ENCODE measurements around the gene LIG4. TPM values are rescaled to one million over a fixed set of nuclear protein-coding genes. Genes with fewer than 3 reads are reported as not detected.

LIG4 gene
- total and polyA plus RNA-seq, 7 donors, result 5.4 to 11.5 (median 8.3) TPM

DNA sequence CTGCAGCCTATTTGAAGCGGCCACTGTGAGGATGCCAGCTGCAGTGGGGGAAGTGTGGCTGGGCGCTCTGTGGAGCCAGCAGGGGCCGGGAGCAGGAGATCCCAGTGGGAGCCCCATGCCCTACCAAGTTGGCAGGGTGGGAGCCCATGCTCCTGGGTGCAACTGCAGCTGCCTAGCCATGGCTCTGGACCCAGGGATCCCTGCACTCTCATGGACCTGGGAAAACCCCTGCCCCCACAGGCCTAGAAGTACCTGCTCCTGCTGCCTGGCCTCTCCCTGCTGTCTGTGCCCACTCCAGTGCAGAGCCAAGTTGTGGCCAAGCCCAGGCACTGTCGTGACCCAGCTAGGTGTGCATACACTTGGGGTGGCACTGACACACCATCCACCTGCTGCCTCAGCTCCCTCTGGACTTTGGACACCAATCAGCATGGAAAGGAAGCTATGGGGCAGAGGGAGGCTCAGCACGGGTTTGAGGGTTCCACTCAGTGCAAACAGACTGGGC lies 20.9 kb downstream of the LIG4 start:
- no peaks in the 10 kb centered on the region for H3K9me3 ChIP-seq
- no peaks in the 10 kb centered on the region for H3K27me3 ChIP-seq
- intact Hi-C loops (cut with DNase I), result no loop called here
- DNase-seq, result no peak
- H3K27ac ChIP-seq, result no peak overlapping the region
- TF ChIP-seq EP300 (IDR thresholded peaks at IDR 0.05) (no peak), CTCF (IDR thresholded peaks at IDR 0.05) (no peak), POLR2AphosphoS5 (IDR thresholded peaks at IDR 0.05) (no peak), POLR2A (IDR thresholded peaks at IDR 0.05) (no peak)
- WGBS, 2 donors, result 83 to 88% methylated on average over 5 of the region's 5 CpGs
- H3K36me3 ChIP-seq, result no peaks in the 10 kb centered on the region
- no peaks in the 10 kb centered on the region for H3K4me1 ChIP-seq
- H3K4me3 ChIP-seq, result no peak overlapping the region

GRCh38 chr13:108193806-108194205 lies 21.5 kb downstream of the LIG4 start:
- no peaks in the 10 kb centered on the region for H3K9me3 ChIP-seq
- H3K4me1 ChIP-seq, result no peaks in the 10 kb centered on the region
- no peak overlapping the region for H3K4me3 ChIP-seq
- intact Hi-C loops (cut with DNase I), result no loop called here
- TF ChIP-seq POLR2A (IDR thresholded peaks at IDR 0.05), result no peak
- no peak for TF ChIP-seq POLR2AphosphoS5 (IDR thresholded peaks at IDR 0.05)
- TF ChIP-seq EP300 (IDR thresholded peaks at IDR 0.05), result no peak
- TF ChIP-seq CTCF (IDR thresholded peaks at IDR 0.05), result no peak
- H3K27me3 ChIP-seq, result no peaks in the 10 kb centered on the region
- no peak for DNase-seq
- no peak overlapping the region for H3K27ac ChIP-seq
- no peaks in the 10 kb centered on the region for H3K36me3 ChIP-seq

DNA sequence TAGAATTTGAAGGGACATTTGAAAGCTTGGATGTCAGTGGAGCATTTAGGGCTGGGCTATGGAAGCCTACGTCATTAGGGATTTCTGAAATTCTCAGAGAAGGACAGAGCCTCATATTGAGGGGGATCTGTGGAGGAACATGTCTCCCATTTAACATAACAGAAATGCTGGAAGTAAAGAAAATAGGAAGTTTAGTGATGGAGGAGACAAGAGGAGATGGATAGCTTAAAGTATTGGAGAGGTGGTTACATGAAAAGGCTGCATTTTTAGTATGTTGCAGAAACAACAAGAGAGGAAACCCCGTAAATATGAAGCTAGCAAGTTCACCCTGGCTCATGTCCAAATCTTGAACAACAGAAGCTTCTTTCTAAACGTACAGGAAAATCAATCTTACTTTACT lies 24.4 kb downstream of the LIG4 start:
- no peak for DNase-seq
- no peaks in the 10 kb centered on the region for H3K4me1 ChIP-seq
- H3K9me3 ChIP-seq, result no peaks in the 10 kb centered on the region
- 50 to 68% methylated on average over 3 of the region's 3 CpGs for WGBS, 2 donors
- TF ChIP-seq EP300 (IDR thresholded peaks at IDR 0.05), result no peak
- H3K27ac ChIP-seq, result no peak overlapping the region
- no peaks in the 10 kb centered on the region for H3K27me3 ChIP-seq
- no peak overlapping the region for H3K4me3 ChIP-seq
- no peaks in the 10 kb centered on the region for H3K36me3 ChIP-seq
- intact Hi-C loops (cut with DNase I), result no loop called here

GRCh38 chr13:108188260-108188659 lies 27.1 kb downstream of the LIG4 start:
- no peak overlapping the region for H3K4me3 ChIP-seq
- H3K27me3 ChIP-seq, result no peaks in the 10 kb centered on the region
- intact Hi-C loops (cut with DNase I), result no loop called here
- DNase-seq, result no peak
- TF ChIP-seq EP300 (IDR thresholded peaks at IDR 0.05) (no peak), POLR2AphosphoS5 (IDR thresholded peaks at IDR 0.05) (no peak), POLR2A (IDR thresholded peaks at IDR 0.05) (no peak), CTCF (IDR thresholded peaks at IDR 0.05) (no peak)
- H3K27ac ChIP-seq, result no peak overlapping the region
- H3K9me3 ChIP-seq, result no peaks in the 10 kb centered on the region
- H3K4me1 ChIP-seq, result no peaks in the 10 kb centered on the region
- 14 to 55% methylated on average over 2 of the region's 2 CpGs for WGBS, 2 donors
- H3K36me3 ChIP-seq, result no peaks in the 10 kb centered on the region

DNA sequence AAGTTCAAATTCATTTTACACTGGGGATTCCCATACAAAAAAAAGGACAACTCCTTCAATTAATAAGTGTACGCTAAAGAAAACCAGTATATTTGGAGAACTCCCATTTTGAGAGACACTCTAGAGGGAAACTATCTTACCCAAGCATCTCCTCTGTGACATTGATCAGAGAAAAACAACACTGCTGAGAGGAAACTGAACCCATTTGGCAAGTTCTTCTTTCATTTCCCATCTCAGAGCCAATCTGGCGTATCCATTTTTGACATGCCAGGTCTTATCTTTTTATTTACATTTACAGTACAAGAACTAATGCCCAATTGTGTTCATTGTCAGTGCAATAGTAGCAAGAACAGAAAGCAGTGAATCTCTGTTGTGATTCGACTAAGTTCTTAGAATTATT lies 30.1 kb downstream of the LIG4 start:
- Histone ChIP-seq H3K36me3 (no peaks in the 10 kb centered on the region), H3K4me3 (no peak overlapping the region), H3K4me1 (no peaks in the 10 kb centered on the region), H3K9me3 (no peaks in the 10 kb centered on the region), H3K27ac (no peak overlapping the region), H3K27me3 (no peaks in the 10 kb centered on the region)
- intact Hi-C loops (cut with DNase I), result no loop called here
- TF ChIP-seq POLR2AphosphoS5 (IDR thresholded peaks at IDR 0.05) (no peak), POLR2A (IDR thresholded peaks at IDR 0.05) (no peak), CTCF (IDR thresholded peaks at IDR 0.05) (no peak), EP300 (IDR thresholded peaks at IDR 0.05) (no peak)
- 76 to 88% methylated on average over 3 of the region's 3 CpGs for WGBS, 2 donors
- no peak for DNase-seq

Measured in sigmoid colon (tissue), 7 donors.